Central memory CD4-positive, alpha-beta T cell (primary cell): ENCODE data around the gene SLMAP.

Experiments
- DNase-seq: peaks from one replicate; pipeline ENCODE4 v3.0.0; 2022

The SLMAP gene

GRCh38 chr3:57948781-57949242 is 192.7 kb downstream of the SLMAP start:
- DNase-seq: no peak

GRCh38 chr3:57949344-57949743 is 193.2 kb downstream of the SLMAP start:
- no peak for DNase-seq

- no peak for DNase-seq
Measured at GRCh38 chr3:57949785-57950615, 193.9 kb downstream of the SLMAP start.

- DNase-seq: no peak
Measured at GRCh38 chr3:57951066-57951882, 195.2 kb downstream of the SLMAP start.

- DNase-seq: no peak
Measured at GRCh38 chr3:57952208-57952631, 196.1 kb downstream of the SLMAP start.

- DNase-seq: no peak
Measured at GRCh38 chr3:57952651-57953050, 196.5 kb downstream of the SLMAP start.

- DNase-seq: no peak
Measured at GRCh38 chr3:57953576-57953975, 197.5 kb downstream of the SLMAP start.

- no peak for DNase-seq
Measured at GRCh38 chr3:57956119-57956832, 200.2 kb downstream of the SLMAP start.

GRCh38 chr3:57956833-57957174 is 200.7 kb downstream of the SLMAP start:
- no peak for DNase-seq

- DNase-seq: no peak
Measured at GRCh38 chr3:57957824-57958223, 201.7 kb downstream of the SLMAP start.

GRCh38 chr3:57958642-57959422 is 202.7 kb downstream of the SLMAP start:
- no peak for DNase-seq

- DNase-seq: no peak
Measured at GRCh38 chr3:57959423-57960173, 203.5 kb downstream of the SLMAP start.

- DNase-seq: no peak
Measured at GRCh38 chr3:57960174-57960505, 204.0 kb downstream of the SLMAP start.

GRCh38 chr3:57961177-57961827 is 205.2 kb downstream of the SLMAP start:
- DNase-seq: no peak

- no peak for DNase-seq
Measured at GRCh38 chr3:57961828-57962447, 205.8 kb downstream of the SLMAP start.

- no peak for DNase-seq
Measured at GRCh38 chr3:57962448-57962834, 206.3 kb downstream of the SLMAP start.

- DNase-seq: no peak
Measured at GRCh38 chr3:57963811-57964346, 207.8 kb downstream of the SLMAP start.

GRCh38 chr3:57966829-57967228 is 210.7 kb downstream of the SLMAP start:
- no peak for DNase-seq

- DNase-seq: no peak
Measured at GRCh38 chr3:57967590-57967989, 211.5 kb downstream of the SLMAP start.

GRCh38 chr3:57968501-57968900 is 212.4 kb downstream of the SLMAP start:
- DNase-seq: no peak

- DNase-seq: no peak
Measured at GRCh38 chr3:57971975-57972374, 215.9 kb downstream of the SLMAP start.
